BE2C (cell line): ENCODE data around the gene NUDT16L1.

Experiments used
- DNase-seq: peaks from one replicate; pipeline ENCODE4 v3.0.0-alpha.2; 2020
- H3K27me3 ChIP-seq: fragments of 250-450 bp; sonication (Bioruptor Pico); 2 replicates; pipeline ENCODE4 v1.5.1; 2020; ENCODE audit warnings: mild to moderate bottlenecking
- H3K36me3 ChIP-seq: fragments of 250-450 bp; sonication (Bioruptor Pico); 2 replicates; pipeline ENCODE4 v1.5.1; 2020; ENCODE audit warnings: mild to moderate bottlenecking
- H3K4me1 ChIP-seq: fragments of 250-450 bp; sonication (Bioruptor Pico); 2 replicates; pipeline ENCODE4 v1.5.1; 2020
- H3K4me3 ChIP-seq: 2 replicates; pipeline ENCODE4 v1.5.1; 2011; ENCODE audit warnings: low read depth, low read length
- H3K9me3 ChIP-seq: fragments of 250-450 bp; sonication (Bioruptor Pico); 2 replicates; pipeline ENCODE4 v1.5.1; 2020
- CTCF ChIP-seq: IDR thresholded peaks from 2 replicates; pipeline ENCODE4 v1.5.1; 2012; ENCODE audit warnings: mild to moderate bottlenecking, low read depth, low read length

NUDT16L1 gene

GRCh38 chr16:4684058-4684715 lies 9.2 kb upstream of the NUDT16L1 start:
- Histone ChIP-seq H3K4me1 (peaks cover 15% of the 10 kb centered on the region), H3K4me3 (no peak overlapping the region), H3K27me3 (no peaks in the 10 kb centered on the region), H3K36me3 (peaks cover 29% of the 10 kb centered on the region), H3K9me3 (no peaks in the 10 kb centered on the region)
- no peak for TF ChIP-seq CTCF
- DNase-seq, result no peak

- H3K36me3 ChIP-seq, result peaks cover 29% of the 10 kb centered on the region
- H3K9me3 ChIP-seq, result no peaks in the 10 kb centered on the region
- DNase-seq, result no peak
- no peak overlapping the region for H3K4me3 ChIP-seq
- H3K4me1 ChIP-seq, result peaks cover 11% of the 10 kb centered on the region
- TF ChIP-seq CTCF, result no peak
- H3K27me3 ChIP-seq, result no peaks in the 10 kb centered on the region
Measured at GRCh38 chr16:4684763-4685162, 8.6 kb upstream of the NUDT16L1 start.

- Histone ChIP-seq H3K27me3 (no peaks in the 10 kb centered on the region), H3K36me3 (peaks cover 29% of the 10 kb centered on the region), H3K4me3 (no peak overlapping the region), H3K4me1 (peaks cover 6% of the 10 kb centered on the region), H3K9me3 (no peaks in the 10 kb centered on the region)
- no peak for DNase-seq
- no peak for TF ChIP-seq CTCF
Measured at GRCh38 chr16:4685292-4685691, 8.1 kb upstream of the NUDT16L1 start.

GRCh38 chr16:4685776-4686496 lies 7.4 kb upstream of the NUDT16L1 start:
- H3K36me3 ChIP-seq, result peaks cover 29% of the 10 kb centered on the region

GRCh38 chr16:4686497-4687210 lies 6.7 kb upstream of the NUDT16L1 start:
- DNase-seq, result no peak
- H3K4me1 ChIP-seq, result peaks cover 4% of the 10 kb centered on the region; the same call in 1 of the 2 replicates
- no peak overlapping the region for H3K4me3 ChIP-seq
- H3K9me3 ChIP-seq, result no peaks in the 10 kb centered on the region
- peaks cover 26% of the 10 kb centered on the region for H3K36me3 ChIP-seq
- no peaks in the 10 kb centered on the region for H3K27me3 ChIP-seq
- TF ChIP-seq CTCF, result no peak

More at GRCh38 chr16:4685776-4686496, 7.4 kb upstream of the NUDT16L1 start:
- Histone ChIP-seq H3K27me3 (no peaks in the 10 kb centered on the region), H3K4me1 (peaks cover 4% of the 10 kb centered on the region; the same call in 1 of the 2 replicates), H3K4me3 (no peak overlapping the region), H3K9me3 (no peaks in the 10 kb centered on the region)
- no peak for TF ChIP-seq CTCF
- no peak for DNase-seq
